ENCODE measurements around the gene BCL2.

DNA sequence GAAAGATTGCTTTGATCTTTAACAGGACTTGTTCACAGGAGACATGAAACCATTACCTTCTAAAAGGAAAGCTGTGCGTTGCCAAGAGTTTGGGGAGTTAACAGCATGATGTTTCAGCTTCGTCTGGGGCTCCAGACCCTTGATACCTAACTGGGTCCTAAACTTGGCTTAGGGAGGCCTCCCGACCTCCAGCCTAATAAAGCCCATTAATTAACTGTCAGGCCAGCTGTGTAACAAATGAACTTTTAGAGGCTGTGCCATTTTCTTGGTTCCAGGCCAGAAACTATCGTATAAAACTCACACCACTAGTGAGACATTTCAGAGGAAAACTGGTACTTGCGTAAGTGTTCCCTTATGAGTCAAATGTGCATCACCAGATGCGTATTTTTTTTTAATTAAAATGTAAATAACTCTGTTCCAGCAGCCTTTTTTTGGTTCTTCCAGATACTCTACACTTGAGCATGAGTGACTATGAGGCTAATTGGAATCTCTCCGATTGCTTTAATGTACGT, 236.5 kb downstream of the BCL2 start:
- TF ChIP-seq, protein P1, sequence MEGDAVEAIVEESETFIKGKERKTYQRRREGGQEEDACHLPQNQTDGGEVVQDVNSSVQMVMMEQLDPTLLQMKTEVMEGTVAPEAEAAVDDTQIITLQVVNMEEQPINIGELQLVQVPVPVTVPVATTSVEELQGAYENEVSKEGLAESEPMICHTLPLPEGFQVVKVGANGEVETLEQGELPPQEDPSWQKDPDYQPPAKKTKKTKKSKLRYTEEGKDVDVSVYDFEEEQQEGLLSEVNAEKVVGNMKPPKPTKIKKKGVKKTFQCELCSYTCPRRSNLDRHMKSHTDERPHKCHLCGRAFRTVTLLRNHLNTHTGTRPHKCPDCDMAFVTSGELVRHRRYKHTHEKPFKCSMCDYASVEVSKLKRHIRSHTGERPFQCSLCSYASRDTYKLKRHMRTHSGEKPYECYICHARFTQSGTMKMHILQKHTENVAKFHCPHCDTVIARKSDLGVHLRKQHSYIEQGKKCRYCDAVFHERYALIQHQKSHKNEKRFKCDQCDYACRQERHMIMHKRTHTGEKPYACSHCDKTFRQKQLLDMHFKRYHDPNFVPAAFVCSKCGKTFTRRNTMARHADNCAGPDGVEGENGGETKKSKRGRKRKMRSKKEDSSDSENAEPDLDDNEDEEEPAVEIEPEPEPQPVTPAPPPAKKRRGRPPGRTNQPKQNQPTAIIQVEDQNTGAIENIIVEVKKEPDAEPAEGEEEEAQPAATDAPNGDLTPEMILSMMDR (IDR thresholded peaks at IDR 0.05): no peak
- no peak for TF ChIP-seq EP300 (IDR thresholded peaks at IDR 0.05; ENCODE audit: low read depth)

All from transverse colon (tissue), 3 donors.